Thyroid gland (tissue), 4 donors: ENCODE measurements around the gene BMS1.
"Not testable (repeated sequence)": the region's sequence is repeated elsewhere in the genome, so short reads cannot be mapped to it uniquely, and the experiment has no call there.

Source experiments
- CTCF ChIP-seq, 6 experiments: fragments of 200-600 bp in 3 of 6; fragments of 450-650 bp in 3 of 6; sonication (generic) in 3 of 6; IDR thresholded peaks; one replicate each; pipeline ENCODE4 v1.5.1; 2016 to 2019; ENCODE audit warnings: antibody characterized with exemption in 6 of 6, mild to moderate bottlenecking in 2 of 6, inconsistent platforms in 1 of 6, moderate library complexity in 1 of 6
- POLR2A ChIP-seq, 2 donors: fragments of 450-650 bp; IDR thresholded peaks; one replicate each; pipeline ENCODE4 v1.6.1; 2017; ENCODE audit warnings: antibody characterized with exemption in 2 of 2, mild to moderate bottlenecking in 2 of 2, moderate library complexity in 1 of 2

GRCh38 chr10:42816334-42816733 lies 33.7 kb downstream of the BMS1 start:
- not testable (repeated sequence) for TF ChIP-seq CTCF, POLR2A (IDR thresholded peaks at IDR 0.05)
